Midbrain (tissue), 1 donor: Measurements from ENCODE around the gene CYTL1.
"Not testable (repeated sequence)": the region's sequence is repeated elsewhere in the genome, so short reads cannot be mapped to it uniquely, and the experiment has no call there.

Source experiments
- DNase-seq: peaks from one replicate; lab custom pipeline; 2025; lab: John Stamatoyannopoulos, UW

Gene CYTL1

GRCh38 chr4:5019274-5019673 lies at the start of gene CYTL1:
TSS of gene CYTL1 (minus strand) at chr4:5019458. CDS start at chr4:5019445, 13 bp downstream.
- DNase-seq: no peak

DNA sequence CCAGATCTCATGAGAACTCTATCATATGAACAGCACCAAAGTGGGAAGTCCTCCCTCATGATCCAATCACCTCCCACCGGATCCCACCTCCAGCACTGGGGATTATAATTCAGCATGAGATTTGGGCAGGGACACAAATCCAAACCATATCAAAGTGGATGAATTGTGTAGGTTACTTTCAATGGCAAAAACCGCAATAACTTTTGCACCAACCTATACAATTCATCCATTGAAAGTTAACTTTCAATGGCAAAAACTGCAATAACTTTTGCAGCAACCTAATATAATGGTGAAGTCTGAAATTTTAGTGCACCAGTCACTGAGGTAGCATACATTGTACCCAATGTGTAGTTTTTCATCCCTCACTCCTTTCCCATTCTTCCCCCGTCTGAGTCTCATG lies 48.6 kb upstream of the CYTL1 start:
- DNase-seq: no peak

DNA sequence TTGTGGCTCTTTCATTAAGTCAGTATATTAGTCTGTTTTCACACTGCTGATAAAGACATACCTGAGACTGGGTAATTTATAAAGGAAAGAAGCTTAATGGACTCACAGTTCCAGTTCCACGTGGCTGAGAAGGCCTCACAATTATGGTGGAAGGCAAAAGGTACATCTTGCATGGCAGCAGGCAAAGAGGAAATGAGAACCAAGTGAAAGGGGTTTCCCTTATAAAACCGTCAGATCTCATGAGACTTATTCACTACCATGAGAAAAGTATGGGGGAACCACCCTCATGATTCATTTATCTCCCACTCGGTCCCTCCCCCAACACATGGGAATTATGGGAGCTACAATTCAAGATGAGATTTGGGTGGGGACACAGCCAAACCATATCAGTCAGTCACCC lies 47.7 kb upstream of the CYTL1 start:
- DNase-seq: not testable (repeated sequence)

DNA sequence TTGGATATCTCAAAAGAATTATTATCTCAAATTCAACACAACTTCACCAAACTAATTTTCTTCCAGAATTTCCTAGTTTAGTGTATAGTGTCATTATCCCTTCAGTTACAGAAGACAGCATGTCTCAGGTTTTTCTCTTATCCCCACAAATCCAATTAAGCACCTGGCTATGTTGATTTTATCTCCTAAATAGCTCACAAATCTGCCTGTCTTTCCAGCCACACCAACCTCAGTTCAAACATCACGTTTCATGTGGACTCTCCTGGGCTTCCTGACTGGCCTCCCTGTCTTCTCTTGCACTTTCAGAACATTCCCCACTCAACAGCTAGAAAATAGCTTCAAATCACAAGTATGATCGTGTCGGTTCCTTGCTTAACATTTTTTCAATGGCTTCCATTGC lies 46.8 kb upstream of the CYTL1 start:
- DNase-seq: no peak

- DNase-seq: no peak
These were observed 36.2 kb upstream of the CYTL1 start for GRCh38 chr4:5055411-5055810.

- DNase-seq: no peak
These were observed 35.3 kb upstream of the CYTL1 start for GRCh38 chr4:5054532-5054931.

DNA sequence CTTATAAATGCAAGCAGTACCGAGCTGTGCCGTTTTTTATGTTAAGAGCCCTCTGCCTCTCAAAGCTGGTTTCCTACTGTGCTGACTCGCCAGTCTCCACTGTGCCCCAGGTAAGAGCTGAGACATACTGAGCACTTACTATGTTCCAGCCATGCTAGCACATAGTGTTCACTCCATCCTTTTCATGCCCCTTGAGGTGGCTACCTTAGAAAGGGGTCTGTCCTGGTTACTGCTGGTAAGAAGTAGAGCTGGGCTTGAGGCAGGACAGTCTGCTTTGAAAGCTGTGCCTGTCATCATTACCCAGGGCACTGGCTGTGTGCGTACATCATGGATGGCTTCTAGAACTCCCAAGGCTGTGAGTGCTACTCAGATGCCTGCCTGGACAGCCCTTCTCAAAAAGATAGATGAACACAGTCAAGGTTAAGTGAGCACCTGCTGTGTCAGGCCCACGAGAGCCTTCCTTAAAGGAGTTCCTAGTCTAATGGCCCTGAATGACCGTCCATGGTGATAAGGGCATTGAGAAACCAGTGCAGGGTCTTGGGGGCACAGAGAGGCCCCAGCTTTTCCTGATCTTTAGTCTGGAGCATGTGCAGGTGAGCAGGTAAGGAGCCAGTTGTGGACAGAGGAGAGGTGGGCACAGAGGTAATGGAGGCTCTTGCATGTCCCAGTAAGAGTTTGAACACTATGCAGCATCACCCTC lies 33.6 kb upstream of the CYTL1 start:
- no peak for DNase-seq

GRCh38 chr4:5052204-5052702 lies 33.0 kb upstream of the CYTL1 start:
- DNase-seq: no peak

GRCh38 chr4:5051278-5052203 lies 32.3 kb upstream of the CYTL1 start, which contains the start of gene STK32B:
TSS of gene STK32B (plus strand) at chr4:5051480.
- no peak for DNase-seq

DNA sequence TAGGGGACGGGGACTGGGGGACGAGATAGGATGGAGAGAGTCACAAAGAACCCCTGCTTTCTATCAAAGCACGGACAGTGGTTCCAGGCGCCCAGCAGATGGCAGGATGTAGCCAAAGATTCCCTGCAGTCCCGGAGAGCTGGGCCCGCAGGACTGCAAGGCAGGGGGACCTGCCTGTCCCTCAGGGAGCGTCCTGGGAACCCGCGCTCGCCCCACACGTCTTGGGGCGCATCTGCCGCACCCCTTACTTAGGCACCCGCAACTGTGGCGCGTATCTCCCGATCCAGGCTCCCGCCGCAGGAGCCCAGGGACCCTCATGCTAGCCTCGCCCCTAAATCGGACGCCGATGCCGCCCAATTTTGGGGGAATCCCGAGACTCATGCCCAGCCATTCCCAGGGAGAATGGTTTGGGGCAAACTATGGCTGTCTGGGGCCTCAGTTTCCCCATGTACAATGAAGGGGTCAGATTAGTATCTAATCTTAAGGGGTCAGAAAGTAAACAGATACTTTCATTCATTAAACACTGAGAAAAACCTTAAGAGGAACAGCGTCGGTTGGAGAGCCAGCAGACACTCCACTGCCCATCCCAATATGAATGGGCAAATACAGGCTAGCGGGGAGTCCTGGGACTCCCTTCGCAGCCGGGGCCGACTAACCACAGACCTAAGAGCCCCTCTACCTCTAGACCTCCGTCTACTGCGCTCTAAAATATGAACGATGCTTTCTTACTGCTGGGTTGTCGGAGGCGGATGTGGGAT lies 31.4 kb upstream of the CYTL1 start:
- DNase-seq: peak; percentile 76

- no peak for DNase-seq
These were observed 29.5 kb upstream of the CYTL1 start for GRCh38 chr4:5048721-5049120.

DNA sequence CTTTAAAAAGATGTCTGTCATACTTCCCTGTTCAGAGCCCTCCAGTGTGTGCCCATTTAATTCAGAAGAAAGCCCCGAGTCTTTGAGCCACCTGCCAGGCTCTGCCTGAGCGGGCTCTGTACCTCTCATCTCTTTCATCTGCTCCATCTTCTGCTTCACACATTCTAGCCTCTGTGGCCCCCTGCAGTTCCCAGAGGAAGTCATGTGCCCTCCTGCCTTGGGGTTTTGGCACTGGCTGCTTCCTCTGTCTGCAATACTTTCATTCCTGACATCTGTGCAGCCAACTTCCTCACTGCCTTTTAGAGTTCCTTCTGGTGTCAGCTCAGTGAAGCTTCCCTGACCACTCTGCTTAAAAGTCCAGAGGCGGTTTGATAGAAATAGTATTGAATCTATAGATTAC lies 25.8 kb upstream of the CYTL1 start:
- DNase-seq: peak; percentile 48

GRCh38 chr4:5044341-5044740 lies 25.1 kb upstream of the CYTL1 start:
- no peak for DNase-seq

- DNase-seq: no peak
These were observed 24.3 kb upstream of the CYTL1 start for GRCh38 chr4:5043579-5043978.

- no peak for DNase-seq
These were observed 22.4 kb upstream of the CYTL1 start for GRCh38 chr4:5041699-5042098.

DNA sequence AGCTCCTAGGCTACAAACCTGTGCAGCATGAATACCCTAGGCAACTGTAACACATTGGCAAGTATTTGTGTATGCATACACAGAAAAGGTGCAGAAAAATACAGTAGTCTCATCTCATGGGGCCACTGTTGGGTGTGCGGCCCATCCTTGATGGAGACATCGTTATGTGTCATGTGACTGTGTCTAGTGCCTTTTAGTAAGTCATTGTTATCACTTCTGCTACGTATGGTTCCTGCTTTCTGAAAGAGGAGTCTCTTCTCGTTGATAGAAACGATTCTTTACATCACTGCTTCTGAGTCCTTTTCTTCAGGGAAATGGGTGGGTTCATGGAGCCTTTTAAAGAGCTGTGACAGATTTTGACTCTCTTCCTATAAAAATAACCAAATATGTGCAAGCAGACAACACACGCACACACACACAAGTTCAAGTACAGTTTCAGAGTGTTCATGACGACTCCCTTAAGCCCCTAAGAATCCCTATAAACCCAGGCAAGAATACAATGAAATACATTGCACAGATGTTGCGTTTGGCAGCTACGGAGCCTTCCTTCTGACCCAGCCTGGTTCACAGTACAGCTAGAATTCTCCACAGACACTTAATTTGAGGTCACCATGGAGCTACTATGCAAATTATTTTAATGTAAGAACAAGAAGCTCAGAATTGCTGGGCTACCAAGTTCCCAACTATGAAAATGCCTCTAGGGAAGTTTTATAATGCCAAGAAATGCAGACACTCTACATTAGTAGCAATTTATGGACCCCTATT lies 21.8 kb upstream of the CYTL1 start:
- no peak for DNase-seq

- no peak for DNase-seq
These were observed 20.5 kb upstream of the CYTL1 start for GRCh38 chr4:5039800-5040199.

- DNase-seq: no peak
These were observed 18.6 kb upstream of the CYTL1 start for GRCh38 chr4:5037553-5038551.

DNA sequence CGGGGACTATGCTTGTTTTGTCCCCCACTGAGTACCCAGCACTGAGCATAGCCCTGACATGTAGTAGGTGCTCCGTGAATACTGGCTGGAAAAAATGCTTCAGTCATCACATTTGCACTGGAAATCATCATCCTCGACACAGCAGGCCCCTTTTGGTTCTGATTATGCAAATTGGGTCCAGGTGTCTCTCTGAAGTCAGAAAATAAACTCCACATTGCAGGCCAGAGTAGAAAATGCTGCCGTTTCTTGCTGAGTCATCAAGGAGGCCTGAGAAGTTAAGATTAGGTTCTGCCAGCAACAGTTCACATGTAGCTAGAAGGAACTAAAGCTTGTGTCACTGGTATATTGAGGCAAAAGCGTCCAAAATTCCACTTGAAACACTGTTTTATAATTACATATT lies 17.0 kb upstream of the CYTL1 start:
- no peak for DNase-seq

GRCh38 chr4:5034206-5034605 lies 14.9 kb upstream of the CYTL1 start:
- no peak for DNase-seq
